Fibroblast of upper back skin (primary cell): ENCODE results near the gene PM20D2.

ENCODE experiments used
- DNase-seq: peaks from one replicate; pipeline ENCODE4 v3.0.0-alpha.2; 2013

PM20D2 gene

DNA sequence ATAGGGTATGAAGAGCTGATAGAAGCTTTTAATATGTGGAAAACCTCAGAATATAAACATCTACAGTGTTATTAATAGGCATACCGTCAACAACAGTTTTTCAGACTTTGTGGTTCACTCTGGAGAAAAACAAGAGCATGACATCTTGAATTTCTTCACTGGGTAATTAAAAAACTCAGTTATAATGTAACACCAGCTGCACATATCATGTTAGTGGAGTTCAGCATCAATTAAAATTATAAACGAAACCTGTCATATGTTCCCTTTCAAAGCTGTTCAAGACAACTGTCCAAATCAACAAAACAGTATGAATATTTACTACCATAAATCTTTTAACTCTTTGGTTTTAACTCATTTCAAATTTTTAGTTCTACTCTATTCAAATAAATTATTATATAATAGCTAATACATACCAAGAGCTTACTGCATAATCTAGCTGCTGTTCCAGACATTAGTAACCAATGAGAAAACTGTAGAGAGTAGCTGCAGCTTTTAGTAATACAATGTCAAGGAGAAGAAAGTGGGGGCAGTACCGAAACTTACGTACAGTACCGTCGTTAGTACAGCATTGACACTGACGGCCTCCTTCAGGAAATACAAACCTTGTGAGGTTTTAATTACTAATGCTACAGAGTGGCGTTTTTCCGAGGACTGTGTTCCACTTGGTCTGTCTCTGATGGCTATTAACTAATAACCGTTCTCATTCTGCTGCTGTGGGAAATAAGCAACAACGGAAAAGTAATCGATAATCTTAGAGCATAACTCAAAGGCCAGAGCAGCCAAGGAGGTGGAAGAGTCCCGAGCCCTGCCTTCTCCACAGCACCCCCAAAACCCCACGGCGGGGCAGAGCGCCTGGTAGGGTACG, 532 bp upstream of the PM20D2 start:
- peak; percentile 20 for DNase-seq

DNA sequence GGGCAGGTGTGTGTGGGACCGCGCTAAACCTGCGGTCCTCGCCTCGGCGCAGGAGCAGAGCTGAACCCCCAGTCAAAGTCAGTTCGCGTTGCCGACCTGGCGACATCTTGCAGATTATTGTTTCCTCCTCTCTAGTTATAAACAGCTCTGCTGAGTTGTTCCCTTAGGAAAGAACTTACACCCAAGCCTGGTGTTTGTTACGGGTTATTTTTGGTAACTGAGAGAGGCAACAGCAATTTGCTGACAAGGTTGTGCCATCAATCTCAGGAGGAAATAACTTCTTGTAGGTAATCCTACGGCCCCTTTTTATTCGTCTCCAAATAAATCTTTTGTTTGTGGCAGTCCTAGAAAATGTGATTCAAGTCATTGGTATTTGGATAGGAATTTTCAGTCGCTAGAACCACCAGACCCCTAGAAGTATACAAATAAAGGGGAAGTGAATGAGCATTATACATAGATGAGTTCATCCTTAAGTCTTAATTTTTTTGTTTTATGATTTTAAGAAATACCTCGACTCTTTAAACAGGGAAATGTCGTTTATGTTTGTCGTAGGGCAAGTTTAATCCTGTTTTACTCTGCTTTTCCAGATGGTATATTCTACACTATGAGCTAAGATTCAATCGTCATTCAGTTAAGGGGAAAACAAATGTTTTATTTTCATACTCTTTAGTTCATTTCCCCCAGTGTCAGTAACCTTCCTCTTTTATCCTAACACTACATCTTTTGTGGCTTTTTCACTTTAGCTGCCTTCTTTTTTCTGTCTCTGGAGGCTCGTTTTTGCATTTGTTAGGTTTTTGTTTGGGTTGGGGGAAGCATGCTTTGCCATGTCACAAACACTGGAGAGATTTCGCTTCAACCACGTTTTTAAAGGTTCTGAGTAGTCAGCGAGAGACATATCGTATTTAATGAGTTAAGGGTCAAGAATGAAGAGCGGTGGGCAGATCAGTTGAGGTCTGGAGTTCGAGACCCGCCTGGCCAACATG, 1.2 kb downstream of the PM20D2 start:
- peak; percentile 65 for DNase-seq

DNA sequence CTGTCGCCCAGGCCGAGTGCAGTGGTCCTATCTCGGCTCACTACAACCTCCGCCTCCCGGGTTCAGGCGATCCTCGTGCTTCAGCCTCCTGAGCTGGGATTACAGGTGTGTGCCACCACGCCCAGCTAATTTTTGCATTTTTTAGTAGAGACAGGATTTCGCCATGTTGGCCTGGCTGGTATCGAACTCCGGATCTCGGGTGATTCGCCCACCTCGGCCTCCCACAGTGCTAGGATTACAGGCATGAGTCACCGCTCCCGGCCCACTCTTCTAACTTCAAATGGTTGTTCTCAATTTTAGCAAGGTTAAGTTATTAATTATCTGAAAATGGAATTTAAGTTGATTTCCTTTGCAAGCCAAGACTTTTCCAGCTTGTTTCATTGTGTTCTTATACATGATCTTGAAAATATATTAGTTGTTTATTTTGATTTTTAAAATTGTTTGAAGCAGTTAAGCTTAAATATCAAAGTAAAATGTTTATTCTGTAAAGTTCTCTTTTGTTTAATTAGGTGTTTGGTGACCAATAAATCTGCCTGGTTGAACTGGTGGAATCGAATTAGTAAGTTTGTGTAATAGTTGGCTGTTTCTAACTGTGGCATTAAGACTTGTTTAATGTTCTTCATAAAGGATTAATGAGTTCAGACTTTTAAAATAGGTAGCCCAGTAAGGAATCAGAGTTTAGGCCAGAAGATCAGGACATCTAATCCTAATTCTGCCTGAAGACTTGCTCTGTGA, 2.3 kb downstream of the PM20D2 start:
- peak; percentile 17 for DNase-seq

DNA sequence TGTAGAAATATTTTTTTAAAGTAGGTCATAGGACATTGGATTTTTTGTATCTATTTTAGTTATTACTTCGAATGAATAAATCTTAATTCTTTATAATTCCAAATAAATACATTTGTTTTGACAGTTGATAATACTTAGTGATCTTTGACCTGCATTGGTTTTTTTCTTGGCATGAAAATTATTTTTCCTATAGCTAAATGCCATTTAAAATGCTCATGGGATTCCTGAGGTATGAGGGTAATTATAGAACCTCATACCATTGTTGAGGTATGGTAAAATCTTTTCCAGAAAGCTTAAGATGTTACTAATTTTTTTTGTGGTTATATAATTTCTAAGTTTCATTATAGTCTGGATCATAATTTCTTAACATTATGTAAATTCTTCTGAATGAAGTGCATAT, 8.3 kb downstream of the PM20D2 start:
- DNase-seq, result peak; percentile 72

DNA sequence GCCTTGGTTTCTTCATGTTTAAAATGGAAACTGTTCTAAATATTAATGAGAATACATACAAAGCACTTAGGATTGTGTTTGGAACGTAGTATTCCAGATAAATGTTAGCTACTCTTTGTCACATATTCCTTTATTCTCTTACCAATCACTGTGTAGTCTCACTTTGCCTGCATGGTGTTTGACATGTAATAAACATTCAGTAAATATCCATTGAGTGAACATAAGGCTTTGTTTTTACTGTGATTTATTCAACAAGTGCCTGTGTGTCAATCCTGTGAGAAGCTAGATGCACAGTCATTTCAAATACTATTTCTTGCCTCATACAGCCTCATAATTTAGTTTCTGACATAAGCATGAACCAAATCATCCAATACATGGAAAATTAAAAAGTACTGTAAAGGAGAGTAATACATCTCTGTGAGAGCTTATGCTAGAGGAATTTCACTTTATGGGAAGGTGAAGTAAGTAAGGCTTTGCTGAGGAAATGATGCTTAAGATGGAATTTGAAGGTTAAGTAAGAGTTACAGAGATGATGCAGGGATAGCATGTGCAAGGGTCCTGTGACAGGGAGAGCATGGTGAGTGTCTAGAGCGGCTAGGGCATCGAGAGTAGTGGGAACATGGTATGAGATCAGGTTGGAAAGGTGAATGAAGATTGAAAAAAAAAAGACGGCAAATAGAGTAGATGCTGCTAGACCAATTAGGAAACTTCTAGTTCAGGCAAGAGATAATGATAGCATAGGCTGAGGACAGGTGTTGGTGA, 14.7 kb downstream of the PM20D2 start:
- DNase-seq, result no peak

DNA sequence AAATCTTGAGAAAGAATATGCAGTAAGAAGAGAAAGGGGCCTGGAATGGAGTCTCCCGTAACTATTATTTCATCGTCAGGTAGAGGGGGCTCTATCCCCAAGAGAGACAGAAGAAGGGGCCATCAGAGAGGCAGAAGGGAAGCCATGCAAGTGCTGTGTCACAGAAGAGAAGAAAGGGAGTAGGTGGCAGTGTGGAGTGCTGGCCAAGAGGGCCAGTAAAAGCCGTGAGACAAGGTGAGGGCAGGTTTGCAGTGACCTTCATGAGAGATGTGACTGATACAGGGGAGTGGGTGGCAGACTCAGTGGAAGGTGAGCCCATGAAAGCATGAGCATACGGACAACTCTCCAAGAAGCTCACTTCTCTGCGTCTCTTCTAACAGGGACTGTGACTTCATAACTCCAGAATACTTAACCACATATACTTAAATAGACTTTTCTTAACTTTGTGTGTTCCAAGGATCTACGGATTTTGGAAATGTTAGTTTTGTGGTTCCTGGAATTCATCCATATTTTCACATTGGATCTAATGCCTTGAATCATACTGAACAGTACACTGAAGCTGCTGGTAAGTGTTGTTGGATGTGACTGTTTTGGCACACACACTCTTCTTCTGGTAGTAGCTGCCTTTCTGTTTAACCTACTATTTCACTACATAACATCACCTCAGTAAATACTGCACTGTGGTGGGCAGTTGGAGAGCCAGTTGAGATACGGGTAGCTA, 15.6 kb downstream of the PM20D2 start:
- DNase-seq, result peak; percentile 56

DNA sequence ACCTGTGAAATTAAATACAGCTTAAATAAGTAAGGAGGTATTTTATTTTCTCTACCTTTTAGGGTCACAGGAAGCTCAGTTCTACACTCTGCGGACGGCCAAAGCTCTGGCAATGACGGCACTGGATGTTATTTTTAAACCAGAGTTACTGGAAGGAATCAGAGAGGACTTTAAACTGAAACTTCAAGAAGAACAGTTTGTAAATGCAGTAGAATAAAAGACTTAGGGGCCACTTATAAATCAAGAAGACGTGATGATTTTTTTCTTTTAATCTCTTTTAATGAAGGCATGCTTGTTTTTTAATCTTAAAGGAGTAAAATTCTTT, 16.2 kb downstream of the PM20D2 start:
- no peak for DNase-seq

DNA sequence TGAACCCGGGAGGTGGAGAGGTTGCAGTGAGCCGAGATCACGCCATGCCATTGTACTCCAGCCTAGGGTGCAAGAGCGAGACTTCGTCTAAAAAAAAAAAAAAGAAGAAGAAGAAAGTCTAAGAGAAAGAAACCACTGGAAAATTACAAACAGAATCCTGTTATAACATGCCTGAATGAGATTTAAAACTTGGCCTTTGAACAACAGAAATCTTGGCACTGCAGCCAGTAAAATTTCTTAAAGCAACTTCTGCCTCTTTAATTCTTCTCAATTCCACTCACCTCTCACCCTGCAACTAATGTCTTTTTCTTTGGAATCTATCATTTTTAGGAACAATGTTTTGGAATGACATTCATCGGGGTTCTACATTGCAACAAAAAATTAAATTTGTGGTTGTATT, 26.3 kb downstream of the PM20D2 start:
- no peak for DNase-seq

DNA sequence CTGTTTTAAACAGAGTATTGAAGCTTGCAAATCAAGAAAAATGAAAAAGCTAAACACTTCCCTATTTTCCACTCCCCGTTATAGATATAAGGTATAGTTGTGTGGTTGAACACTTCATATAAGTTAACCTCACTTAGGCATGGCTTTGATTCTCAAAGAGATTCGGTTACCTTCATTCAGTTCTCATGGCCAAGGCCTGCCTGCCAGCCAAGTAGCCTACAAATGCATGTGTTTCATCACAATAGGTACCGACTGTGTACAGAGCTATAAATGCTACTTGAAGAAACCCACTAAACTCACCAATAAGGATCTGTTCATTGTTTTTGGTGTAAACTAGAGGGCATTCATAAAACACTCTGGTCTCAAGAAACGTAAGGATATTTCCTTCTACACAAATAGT, 27.8 kb downstream of the PM20D2 start:
- no peak for DNase-seq

DNA sequence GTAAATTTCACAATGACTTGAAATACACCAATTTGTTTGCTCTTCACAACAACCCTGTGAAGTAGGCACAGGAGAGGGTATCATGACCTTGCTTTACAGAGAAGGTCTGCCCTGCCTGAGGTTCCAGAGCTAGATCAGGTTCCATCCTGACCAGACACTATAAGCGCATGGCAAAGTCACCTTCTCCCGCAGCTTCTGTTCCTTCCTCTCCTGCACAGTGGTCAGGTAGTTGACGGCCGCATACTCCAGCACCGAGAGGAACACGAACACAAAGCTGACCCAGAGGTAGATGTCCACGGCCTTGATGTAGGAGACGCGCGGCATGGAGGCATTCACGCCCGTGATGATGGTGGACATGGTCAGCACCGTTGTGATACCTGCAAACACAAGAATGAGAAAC, 34.3 kb downstream of the PM20D2 start:
- DNase-seq, result no peak

DNA sequence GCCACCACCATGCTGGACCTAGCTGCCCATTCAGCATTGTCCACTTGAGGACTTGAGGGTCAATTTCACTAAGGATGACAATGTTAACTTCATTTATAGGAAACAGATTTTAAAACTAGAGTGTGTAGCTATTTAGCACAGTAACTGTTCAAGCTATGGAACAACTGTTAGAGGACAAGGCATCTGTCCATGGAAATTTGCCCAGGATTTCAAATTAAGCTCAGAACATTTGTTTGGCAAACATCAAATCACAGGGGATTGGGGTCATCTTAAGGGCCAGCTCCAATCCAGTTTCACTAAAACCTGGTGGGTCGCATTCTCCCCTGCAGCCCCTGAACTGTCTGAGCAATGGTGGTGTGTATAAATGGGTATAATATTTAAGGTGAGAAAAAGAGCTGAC, 35.1 kb downstream of the PM20D2 start:
- no peak for DNase-seq

DNA sequence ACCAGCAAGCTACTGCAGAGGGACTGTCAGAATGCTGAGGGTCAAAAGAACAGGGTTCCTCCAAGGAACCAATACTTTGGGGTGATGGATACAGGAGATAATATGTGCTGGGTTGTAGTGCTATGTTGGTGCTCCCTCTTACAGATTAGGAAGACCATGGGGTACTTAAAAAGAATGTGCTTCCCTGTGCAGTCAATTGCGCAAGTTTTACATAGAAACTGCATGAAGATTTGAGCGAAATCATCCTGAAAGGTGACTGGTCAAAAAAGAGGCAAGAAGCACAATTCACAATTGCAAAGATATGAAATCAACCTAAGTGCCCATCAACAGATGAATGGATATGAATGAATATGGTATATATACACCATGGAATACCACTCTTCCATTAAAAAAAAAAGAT, 37.4 kb downstream of the PM20D2 start:
- DNase-seq, result no peak

DNA sequence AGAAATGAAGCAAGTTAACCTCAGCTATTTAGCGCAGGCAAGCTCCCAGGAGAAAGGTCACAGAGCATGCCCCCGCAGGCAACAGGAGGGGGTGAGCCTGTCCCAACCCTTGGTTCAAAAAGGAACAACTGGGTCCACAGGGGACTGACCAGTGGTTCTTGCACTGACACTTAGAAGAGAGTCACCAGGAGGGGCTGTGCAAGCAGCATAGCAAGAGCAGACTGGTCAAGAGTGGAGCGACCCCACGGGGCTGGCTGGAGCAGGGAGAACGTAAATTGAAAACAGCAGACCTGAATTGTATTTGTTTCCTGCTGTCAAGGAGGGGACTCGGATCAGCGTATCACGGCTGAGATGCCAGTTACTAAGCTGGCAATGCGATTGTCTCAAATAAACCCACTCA, 38.5 kb downstream of the PM20D2 start:
- no peak for DNase-seq

DNA sequence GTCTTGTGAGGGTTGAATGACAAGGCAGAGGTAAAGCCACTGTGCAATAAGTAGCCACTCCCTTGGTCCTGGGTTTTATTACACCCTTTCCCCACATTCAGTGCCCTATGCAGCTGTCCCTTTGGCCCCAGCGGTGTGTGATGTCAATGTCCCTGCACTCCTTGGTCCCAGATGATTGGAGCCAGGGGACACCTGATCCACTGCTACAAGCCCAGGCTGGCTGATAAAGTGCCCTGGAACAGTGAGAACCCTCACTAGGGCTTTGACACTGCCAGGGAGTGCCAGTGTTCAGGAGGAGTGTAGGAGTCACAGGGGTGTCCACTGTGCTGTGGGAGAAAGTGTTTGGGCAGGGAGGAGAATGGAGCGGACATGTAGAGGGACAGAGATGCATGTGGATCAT, 40.9 kb downstream of the PM20D2 start:
- DNase-seq, result no peak

DNA sequence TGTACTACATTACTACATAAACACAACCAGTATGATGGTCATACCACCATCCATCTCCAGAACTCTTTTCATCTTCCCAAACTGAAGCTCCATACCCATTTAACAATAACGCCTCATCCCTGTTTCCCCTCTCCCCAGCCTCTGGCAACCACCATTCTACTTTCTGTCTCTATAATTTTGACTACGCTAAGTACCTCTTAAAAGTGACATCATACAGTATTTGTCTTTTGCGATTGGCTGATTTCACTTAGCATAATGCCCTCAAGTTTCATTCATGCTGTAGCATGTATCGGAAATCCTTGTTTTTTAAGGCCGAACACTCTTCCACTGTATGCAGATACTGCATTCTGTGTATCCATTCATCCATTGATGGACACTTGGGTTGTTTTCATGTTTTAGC, 41.6 kb downstream of the PM20D2 start:
- no peak for DNase-seq

DNA sequence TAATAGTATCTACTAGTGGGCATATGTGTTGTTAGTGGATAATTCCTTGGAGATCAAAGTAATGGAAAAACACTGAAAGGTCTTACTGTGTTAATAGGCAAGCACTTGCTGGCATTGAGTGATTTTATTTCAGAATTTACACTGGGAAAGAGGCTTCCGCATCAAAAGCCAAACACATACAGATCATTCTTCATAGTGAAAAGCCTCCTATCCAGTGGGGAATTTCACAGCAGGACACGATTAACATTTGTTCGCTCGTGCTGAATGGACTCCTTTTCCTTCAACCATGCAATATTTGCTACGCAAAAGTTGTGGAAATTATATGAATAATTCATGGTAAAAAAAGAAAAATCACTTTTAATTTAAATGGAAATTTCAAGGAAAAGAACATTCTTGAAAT, 44.9 kb downstream of the PM20D2 start:
- DNase-seq, result no peak

DNA sequence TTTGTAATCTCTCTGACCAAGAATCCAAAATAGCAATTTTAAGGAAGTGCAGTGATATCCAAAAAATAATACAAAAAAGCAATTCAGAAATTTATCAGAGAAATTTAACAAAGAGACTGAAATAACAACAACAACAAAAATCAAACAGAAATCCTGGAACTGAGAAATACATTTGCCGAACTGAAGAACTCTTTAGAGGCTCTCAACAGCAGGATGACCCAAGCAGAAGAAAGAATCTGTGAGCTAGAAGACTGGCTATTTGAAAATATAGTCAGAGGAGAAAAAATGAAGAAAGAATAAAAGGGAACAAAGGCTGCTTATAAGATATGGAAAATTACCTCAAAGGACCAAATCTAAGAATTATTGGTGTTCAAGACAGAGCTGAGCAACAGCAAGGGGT, 48.7 kb downstream of the PM20D2 start:
- DNase-seq, result no peak

DNA sequence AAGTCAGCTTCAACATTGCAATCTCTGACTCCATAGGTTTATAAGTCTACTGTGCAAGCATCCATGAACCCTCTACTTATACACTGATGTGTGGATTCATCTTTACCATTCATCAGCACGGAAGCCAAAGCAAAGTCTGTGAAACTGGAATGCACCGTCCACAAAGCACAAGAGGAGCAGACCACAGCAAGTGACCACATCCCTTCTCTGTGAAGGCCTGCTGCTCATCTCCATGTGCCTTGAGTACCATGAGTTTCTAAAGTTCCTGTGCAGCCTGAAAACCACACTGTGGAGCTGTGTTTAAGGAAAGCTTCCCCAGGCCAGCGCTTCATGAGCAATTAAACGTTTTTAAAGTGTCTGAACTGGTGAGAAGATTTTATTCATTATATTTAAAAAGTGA, 51.3 kb downstream of the PM20D2 start:
- no peak for DNase-seq

DNA sequence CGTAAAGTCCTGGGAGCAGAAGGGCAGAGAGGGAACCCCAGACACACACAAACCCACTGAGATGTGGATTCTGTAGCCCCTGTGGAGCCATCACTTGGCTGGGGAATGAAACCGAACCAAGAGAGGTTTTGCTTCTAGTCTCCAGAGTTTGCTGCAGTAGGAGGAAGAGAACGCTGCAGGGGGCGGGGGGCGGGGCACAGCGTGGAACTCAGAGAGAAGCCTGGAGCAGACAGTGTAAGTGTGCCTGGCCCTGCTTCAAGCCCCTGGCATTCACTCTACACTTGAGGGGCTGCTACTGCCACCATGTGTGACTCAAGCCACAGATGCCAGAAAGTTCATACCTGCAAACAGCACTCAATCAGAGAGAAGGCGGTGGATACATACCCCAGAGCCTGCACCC, 52.4 kb downstream of the PM20D2 start:
- no peak for DNase-seq

DNA sequence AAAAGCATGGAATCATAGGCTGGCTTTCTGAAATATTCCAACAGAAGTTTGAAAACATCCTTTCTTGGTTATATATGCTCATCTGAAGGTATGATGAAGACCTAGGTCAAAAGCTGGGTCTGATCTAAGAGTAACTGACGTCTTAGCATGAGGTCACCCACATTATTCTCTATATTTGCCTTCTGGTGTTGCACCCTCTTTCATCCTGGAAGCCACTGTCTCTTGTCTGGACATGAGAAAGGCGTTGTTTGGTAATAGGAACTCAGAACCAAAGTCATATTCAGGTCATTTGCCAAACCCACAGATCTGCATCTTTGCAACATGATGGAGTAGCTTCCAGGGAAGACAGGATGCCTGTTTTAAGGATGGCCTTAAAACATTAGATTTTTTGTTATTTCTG, 53.7 kb downstream of the PM20D2 start:
- DNase-seq, result no peak

DNA sequence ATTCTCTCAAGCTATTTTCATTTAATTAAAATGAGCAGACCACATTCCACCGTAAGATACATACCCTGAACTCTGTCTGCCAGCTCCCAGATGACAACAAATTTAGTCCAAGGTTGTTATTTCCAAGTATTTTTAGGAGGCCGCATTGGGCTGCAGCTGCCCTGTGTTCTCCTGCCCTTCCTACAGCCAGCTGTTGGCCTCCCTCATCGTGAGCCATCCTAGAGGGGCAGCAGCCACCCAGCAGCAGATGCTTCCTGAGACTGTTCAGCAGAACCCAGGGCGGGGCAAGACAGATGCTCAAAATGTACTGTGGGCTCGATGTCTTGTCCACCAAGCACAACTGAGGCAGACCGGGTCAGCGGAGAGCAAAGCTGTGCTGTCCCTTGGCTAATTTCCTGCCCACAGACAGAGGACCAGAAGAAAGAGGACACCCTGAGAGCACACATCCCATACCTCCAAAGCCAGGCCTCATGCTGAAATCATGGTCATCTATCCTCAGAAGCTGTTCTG, 54.9 kb downstream of the PM20D2 start:
- no peak for DNase-seq

DNA sequence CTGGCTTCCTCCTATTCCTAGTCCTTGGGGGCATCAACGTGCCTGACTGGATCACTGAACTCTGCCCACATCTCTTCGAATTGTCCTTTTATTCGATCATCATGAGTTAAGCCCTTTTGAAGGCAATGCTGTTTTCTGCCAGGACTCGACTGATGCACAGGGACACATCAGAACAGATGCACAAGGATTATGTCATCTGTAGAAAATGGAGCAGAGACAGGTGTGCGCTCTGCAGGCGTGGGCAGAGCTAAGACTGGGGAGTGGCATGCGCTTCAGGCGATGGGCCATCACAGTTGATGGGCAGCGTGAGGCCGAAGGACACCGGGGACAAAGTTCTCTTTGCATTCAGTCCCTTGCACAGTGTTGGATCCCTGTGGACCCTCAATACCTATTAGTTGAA, 58.2 kb downstream of the PM20D2 start:
- no peak for DNase-seq
